HEK293 (cell line): ENCODE measurements around the gene SSR1.
"Not testable (repeated sequence)": the region's sequence is repeated elsewhere in the genome, so short reads cannot be mapped to it uniquely, and the experiment has no call there.

Experiments
- CTCF ChIA-PET: fragments of 350-600 bp; formaldehyde crosslinking; extraction: SDS; loops from one replicate; lab custom pipeline; 2021; ENCODE audit warnings: antibody characterized with exemption; lab: Yijun Ruan, JAX
- POLR2A ChIA-PET: fragments of 300-600 bp; formaldehyde crosslinking; extraction: SDS; loops from one replicate; lab custom pipeline; 2020; ENCODE audit warnings: antibody characterized with exemption, inconsistent platforms; lab: Yijun Ruan, JAX
- H3K27ac ChIP-seq: fragments of 200-500 bp; sonication (Bioruptor generic); 2 replicates; pipeline ENCODE4 v1.5.1; 2014; ENCODE audit warnings: low read depth, low read length, control low read depth, inconsistent platforms; ENCODE audit errors: extremely low read depth
- H3K36me3 ChIP-seq, 2 experiments: fragments of 200-500 bp in 1 of 2; sonication (Bioruptor generic) in 1 of 2; 1 replicate in 1 of 2; 2 replicates in 1 of 2; pipeline ENCODE4 v1.5.1; 2014 to 2017; ENCODE audit warnings: inconsistent platforms in 2 of 2, low read length in 2 of 2; ENCODE audit not compliant: control insufficient read depth in 2 of 2, insufficient read depth in 1 of 2
- H3K4me1 ChIP-seq: fragments of 200-500 bp; sonication (Bioruptor generic); 2 replicates; pipeline ENCODE4 v1.5.1; 2014; ENCODE audit warnings: mild to moderate bottlenecking, low read length, inconsistent platforms; ENCODE audit not compliant: control insufficient read depth, insufficient read depth
- H3K4me3 ChIP-seq: 2 replicates; pipeline ENCODE4 v1.5.1; 2011; ENCODE audit warnings: low read depth, mild to moderate bottlenecking, control low read depth, low read length, moderate library complexity
- H3K9me3 ChIP-seq: fragments of 200-500 bp; sonication (Bioruptor generic); 2 replicates; pipeline ENCODE4 v1.5.1; 2014; ENCODE audit warnings: low read depth, low read length, inconsistent platforms; ENCODE audit not compliant: control insufficient read depth, insufficient read depth
- HOXA7 ChIP-seq: sonication (generic); formaldehyde crosslinking; IDR thresholded peaks from 2 replicates; pipeline ENCODE4 v1.8.1; 2022; ENCODE audit warnings: missing genetic modification reagents, borderline replicate concordance
- HOXD13 ChIP-seq: sonication (generic); formaldehyde crosslinking; IDR thresholded peaks from 2 replicates; pipeline ENCODE4 v1.8.0; 2022; ENCODE audit warnings: missing genetic modification reagents, borderline replicate concordance
- SP7 ChIP-seq: fragments of 450-650 bp; formaldehyde crosslinking; IDR thresholded peaks from 2 replicates; pipeline ENCODE4 v1.5.1; 2016; ENCODE audit warnings: missing biosample characterization, missing genetic modification characterization
- WT1 ChIP-seq: fragments of 450-650 bp; formaldehyde crosslinking; IDR thresholded peaks from 2 replicates; pipeline ENCODE4 v1.5.1; 2016; ENCODE audit warnings: missing biosample characterization, missing genetic modification characterization
- YY1 ChIP-seq: fragments of 450-650 bp; formaldehyde crosslinking; IDR thresholded peaks from 2 replicates; pipeline ENCODE4 v1.5.1; 2018; ENCODE audit warnings: missing biosample characterization, missing genetic modification characterization
- ZBTB21 ChIP-seq: fragments of 450-650 bp; formaldehyde crosslinking; IDR thresholded peaks from 2 replicates; pipeline ENCODE4 v1.5.1; 2017; ENCODE audit warnings: missing biosample characterization, missing genetic modification characterization
- ZNF16 ChIP-seq: fragments of 450-650 bp; formaldehyde crosslinking; IDR thresholded peaks from 2 replicates; pipeline ENCODE4 v1.5.1; 2016; ENCODE audit warnings: low read depth, missing biosample characterization, missing genetic modification characterization
- ZNF169 ChIP-seq: fragments of 450-650 bp; formaldehyde crosslinking; IDR thresholded peaks from 2 replicates; pipeline ENCODE4 v1.5.1; 2016; ENCODE audit warnings: missing biosample characterization, missing genetic modification characterization
- ZNF223 ChIP-seq: fragments of 450-650 bp; formaldehyde crosslinking; IDR thresholded peaks from 2 replicates; pipeline ENCODE4 v1.5.1; 2016; ENCODE audit warnings: missing biosample characterization, missing genetic modification characterization
- ZNF404 ChIP-seq: fragments of 450-650 bp; formaldehyde crosslinking; IDR thresholded peaks from 2 replicates; pipeline ENCODE4 v1.5.1; 2017; ENCODE audit warnings: missing biosample characterization, missing genetic modification characterization
- ZNF544 ChIP-seq: fragments of 450-650 bp; formaldehyde crosslinking; IDR thresholded peaks from 2 replicates; pipeline ENCODE4 v1.5.0; 2017; ENCODE audit warnings: missing biosample characterization, missing genetic modification characterization
- ZNF629 ChIP-seq: fragments of 450-650 bp; formaldehyde crosslinking; IDR thresholded peaks from 2 replicates; pipeline ENCODE4 v1.5.1; 2017; ENCODE audit warnings: missing biosample characterization, missing genetic modification characterization
- ZNF639 ChIP-seq: fragments of 450-650 bp; formaldehyde crosslinking; IDR thresholded peaks from 2 replicates; pipeline ENCODE4 v1.5.1; 2016; ENCODE audit warnings: missing biosample characterization, missing genetic modification characterization
- ZXDB ChIP-seq: fragments of 450-650 bp; formaldehyde crosslinking; IDR thresholded peaks from 2 replicates; pipeline ENCODE4 v1.5.1; 2016; ENCODE audit warnings: missing biosample characterization, missing genetic modification characterization

Gene SSR1

GRCh38 chr6:7341271-7341670, 28.3 kb upstream of the SSR1 start:
- H3K27ac ChIP-seq, result no peak overlapping the region
- ChIA-PET CTCF (interaction anchor here (0.6 to 1.5 kb wide), 5 partner anchors 13 to 645 kb away, joined by 3 to 7 read pairs (median 3); partner anchors contain the start of genes CAGE1 and RIOK1), POLR2A (interaction anchor here (0.9 to 1.1 kb wide), 2 partner anchors 14 to 22 kb away, joined by 3 to 4 read pairs; no protein-coding TSS in a partner anchor)
- H3K36me3 ChIP-seq, result no peaks in the 10 kb centered on the region
- H3K9me3 ChIP-seq, result no peaks in the 10 kb centered on the region
- no peak overlapping the region for H3K4me3 ChIP-seq
- TF ChIP-seq ZBTB21 (tag by site-specific recombination) (no peak), ZNF639 (tag by site-specific recombination) (no peak), SP7 (no peak), ZNF404 (no peak), HOXD13 (CRISPR knock-in tag) (no peak)
- no peaks in the 10 kb centered on the region for H3K4me1 ChIP-seq

GRCh38 chr6:7339007-7339732, 26.2 kb upstream of the SSR1 start:
- H3K4me1 ChIP-seq, H3K4me3 ChIP-seq, POLR2A ChIA-PET, H3K36me3 ChIP-seq, H3K27ac ChIP-seq, H3K9me3 ChIP-seq: not testable (repeated sequence)
- CTCF ChIA-PET, result interaction anchor here (0.7 to 2.9 kb wide), 12 partner anchors 9 to 179 kb away, joined by 3 to 17 read pairs (median 4); partner anchors contain the start of gene SSR1

- Histone ChIP-seq H3K36me3 (no peaks in the 10 kb centered on the region), H3K27ac (no peak overlapping the region), H3K4me3 (no peak overlapping the region), H3K9me3 (no peaks in the 10 kb centered on the region), H3K4me1 (no peaks in the 10 kb centered on the region)
- TF ChIP-seq HOXA7 (CRISPR knock-in tag), result no peak
- TF ChIP-seq ZNF16, result no peak
- no peak for TF ChIP-seq YY1 (tag by site-specific recombination)
- TF ChIP-seq WT1 (tag by site-specific recombination), result no peak
- no peak for TF ChIP-seq ZNF629 (tag by site-specific recombination)
- POLR2A ChIA-PET, result no interaction called here
- CTCF ChIA-PET, result interaction anchor here (0.7 to 2.9 kb wide), 6 partner anchors 9 to 1689 kb away, joined by 3 to 17 read pairs (median 4); no protein-coding TSS in a partner anchor
Measured at GRCh38 chr6:7338031-7338430, 25.0 kb upstream of the SSR1 start.

GRCh38 chr6:7335519-7335918, 22.5 kb upstream of the SSR1 start:
- H3K27ac ChIP-seq, result no peak overlapping the region
- no peaks in the 10 kb centered on the region for H3K4me1 ChIP-seq
- TF ChIP-seq ZNF223 (tag by site-specific recombination), result no peak
- ChIA-PET CTCF (no interaction called here), POLR2A (interaction anchor here (1.6 kb wide), 1 partner anchor 54 kb away, joined by 10 read pairs; the partner anchor contains the start of genes CAGE1 and RIOK1)
- H3K4me3 ChIP-seq, result no peak overlapping the region
- no peaks in the 10 kb centered on the region for H3K36me3 ChIP-seq
- no peaks in the 10 kb centered on the region for H3K9me3 ChIP-seq

- Histone ChIP-seq H3K36me3 (no peaks in the 10 kb centered on the region), H3K4me1 (no peaks in the 10 kb centered on the region), H3K4me3 (no peak overlapping the region), H3K27ac (no peak overlapping the region), H3K9me3 (no peaks in the 10 kb centered on the region)
- ChIA-PET POLR2A (interaction anchor here (0.7 to 1.6 kb wide), 3 partner anchors 19 to 55 kb away, joined by 3 to 10 read pairs (median 4); partner anchors contain the start of genes CAGE1 and RIOK1), CTCF (no interaction called here)
- TF ChIP-seq ZXDB (tag by site-specific recombination) (no peak), ZNF169 (tag by site-specific recombination) (no peak), ZNF544 (no peak)
- TF ChIP-seq, all 188 proteins: peak for 0
Measured at GRCh38 chr6:7334685-7335084, 21.7 kb upstream of the SSR1 start.
